ENCODE measurements around the gene PROS1. TPM values are rescaled to one million over a fixed set of nuclear protein-coding genes. Genes with fewer than 3 reads are reported as not detected.
"Not testable (repeated sequence)": the region's sequence is repeated elsewhere in the genome, so short reads cannot be mapped to it uniquely, and the experiment has no call there.

PROS1 gene
- total RNA-seq, 1 donor from 2014 or later, result 24.5 TPM

DNA sequence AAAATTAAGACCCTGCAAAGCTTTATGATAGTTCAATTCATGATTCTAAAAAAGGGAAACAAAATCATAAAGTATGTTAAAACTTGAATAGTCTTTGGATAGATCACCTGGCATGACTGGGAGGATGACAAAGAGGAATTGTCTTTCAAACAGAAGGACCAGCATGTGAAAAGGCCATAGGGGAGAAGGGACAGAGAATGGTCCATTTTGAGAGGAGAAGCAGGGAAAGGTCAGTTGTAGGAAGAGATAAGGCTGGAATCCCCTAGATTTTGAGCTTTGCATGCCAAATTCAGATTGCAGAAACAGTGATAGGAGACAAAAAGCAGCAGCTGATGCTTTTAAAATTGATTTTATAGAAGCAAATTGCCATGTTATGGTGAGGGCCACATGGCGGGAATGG, 12.7 kb downstream of the PROS1 start:
- no peak overlapping the region for H3K27ac Mint-ChIP-seq (ENCODE audit: unreplicated experiment)
- H3K27me3 Mint-ChIP-seq (ENCODE audit: low read depth), result no peaks in the 10 kb centered on the region
- H3K4me1 Mint-ChIP-seq (ENCODE audit: low read depth), result no peaks in the 10 kb centered on the region
- peaks cover 6% of the 10 kb centered on the region for H3K36me3 Mint-ChIP-seq (ENCODE audit: low read depth)
- no peak for DNase-seq (ENCODE audit: low spot score)
- H3K9me3 Mint-ChIP-seq (ENCODE audit: low read depth), result peaks cover 4% of the 10 kb centered on the region
- TF ChIP-seq CTCF (IDR thresholded peaks at IDR 0.05), result no peak
- no peak overlapping the region for H3K4me3 Mint-ChIP-seq (ENCODE audit: unreplicated experiment)

DNA sequence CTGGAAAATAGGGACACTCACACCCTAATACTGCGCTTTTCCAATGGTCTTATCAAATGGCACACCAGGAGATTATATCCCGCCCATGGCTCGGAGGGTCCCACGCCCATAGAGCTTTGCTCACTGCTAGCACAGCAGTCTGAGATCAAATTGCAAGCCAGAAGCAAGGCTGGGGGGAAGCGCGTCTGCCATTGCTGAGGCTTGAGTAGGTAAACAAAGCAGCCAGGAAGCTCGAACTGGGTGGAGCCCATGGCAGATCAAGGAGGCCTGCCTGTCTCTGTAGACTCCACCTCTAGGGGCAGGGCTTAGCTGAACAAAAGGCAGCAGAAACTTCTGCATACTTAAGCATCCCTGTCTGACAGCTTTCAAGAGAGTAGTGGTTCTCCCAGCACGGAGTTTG, 23.7 kb downstream of the PROS1 start:
- peaks cover 18% of the 10 kb centered on the region for H3K36me3 Mint-ChIP-seq (ENCODE audit: low read depth)
- peaks cover 16% of the 10 kb centered on the region for H3K27me3 Mint-ChIP-seq (ENCODE audit: low read depth)
- not testable (repeated sequence) for H3K4me3 Mint-ChIP-seq (ENCODE audit: unreplicated experiment); H3K27ac Mint-ChIP-seq (ENCODE audit: unreplicated experiment); H3K4me1 Mint-ChIP-seq (ENCODE audit: low read depth); DNase-seq (ENCODE audit: low spot score)
- H3K9me3 Mint-ChIP-seq (ENCODE audit: low read depth), result peaks cover 44% of the 10 kb centered on the region

DNA sequence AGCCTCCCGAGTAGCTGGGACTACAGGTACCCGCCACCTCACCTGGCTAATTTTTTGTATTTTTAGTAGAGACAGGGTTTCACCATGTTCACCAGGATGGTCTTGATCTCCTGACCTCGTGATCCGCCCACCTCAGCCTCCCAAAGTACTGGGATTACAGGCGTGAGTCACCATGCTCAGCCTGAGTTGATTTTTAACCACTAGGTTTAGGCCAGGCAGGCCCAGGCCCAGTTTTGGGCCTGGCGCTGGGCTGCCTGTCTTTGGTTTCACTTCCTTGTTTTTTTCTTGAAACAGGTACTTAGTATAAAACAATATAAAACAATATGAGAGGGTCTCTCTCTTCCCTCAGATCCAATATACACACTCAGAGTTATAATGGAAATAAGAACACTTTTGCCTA, 36.2 kb downstream of the PROS1 start:
- H3K27me3 Mint-ChIP-seq (ENCODE audit: low read depth); H3K4me3 Mint-ChIP-seq (ENCODE audit: unreplicated experiment); H3K4me1 Mint-ChIP-seq (ENCODE audit: low read depth); H3K36me3 Mint-ChIP-seq (ENCODE audit: low read depth); H3K27ac Mint-ChIP-seq (ENCODE audit: unreplicated experiment); H3K9me3 Mint-ChIP-seq (ENCODE audit: low read depth); DNase-seq (ENCODE audit: low spot score): not testable (repeated sequence)

DNA sequence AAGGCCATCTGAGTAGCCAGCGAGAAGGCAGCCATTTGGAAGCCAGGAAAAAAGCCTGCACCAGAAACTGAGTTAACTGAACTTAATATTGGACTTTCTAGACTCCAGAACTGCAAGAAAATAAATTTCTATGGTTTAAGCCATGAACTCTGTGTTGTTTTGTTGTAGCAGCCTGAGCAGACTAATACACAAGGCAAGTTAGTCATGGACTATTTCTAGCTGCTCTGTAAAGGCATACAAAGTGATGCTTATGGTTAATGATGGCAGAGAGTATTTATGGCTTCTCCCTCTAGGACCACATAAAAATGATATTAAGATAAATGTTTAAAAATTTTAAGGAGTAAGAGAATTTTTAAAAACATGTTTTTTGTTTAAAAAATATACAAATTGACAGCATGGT, 37.1 kb downstream of the PROS1 start:
- TF ChIP-seq CTCF (IDR thresholded peaks at IDR 0.05), result no peak
- Mint-ChIP-seq H3K4me3 (ENCODE audit: unreplicated experiment) (no peak overlapping the region), H3K36me3 (ENCODE audit: low read depth) (no peaks in the 10 kb centered on the region), H3K4me1 (ENCODE audit: low read depth) (no peaks in the 10 kb centered on the region), H3K27ac (ENCODE audit: unreplicated experiment) (no peak overlapping the region), H3K27me3 (ENCODE audit: low read depth) (peaks cover 2% of the 10 kb centered on the region), H3K9me3 (ENCODE audit: low read depth) (no peaks in the 10 kb centered on the region)
- no peak for DNase-seq (ENCODE audit: low spot score)

- no peak for TF ChIP-seq CTCF (IDR thresholded peaks at IDR 0.05)
- H3K4me3 Mint-ChIP-seq (ENCODE audit: unreplicated experiment), result no peak overlapping the region
- peaks cover 3% of the 10 kb centered on the region for H3K27me3 Mint-ChIP-seq (ENCODE audit: low read depth)
- no peak overlapping the region for H3K27ac Mint-ChIP-seq (ENCODE audit: unreplicated experiment)
- H3K4me1 Mint-ChIP-seq (ENCODE audit: low read depth), result no peaks in the 10 kb centered on the region
- no peaks in the 10 kb centered on the region for H3K36me3 Mint-ChIP-seq (ENCODE audit: low read depth)
- H3K9me3 Mint-ChIP-seq (ENCODE audit: low read depth), result no peaks in the 10 kb centered on the region
- DNase-seq (ENCODE audit: low spot score), result no peak
Measured at GRCh38 chr3:93934366-93935046, 39.2 kb downstream of the PROS1 start.

DNA sequence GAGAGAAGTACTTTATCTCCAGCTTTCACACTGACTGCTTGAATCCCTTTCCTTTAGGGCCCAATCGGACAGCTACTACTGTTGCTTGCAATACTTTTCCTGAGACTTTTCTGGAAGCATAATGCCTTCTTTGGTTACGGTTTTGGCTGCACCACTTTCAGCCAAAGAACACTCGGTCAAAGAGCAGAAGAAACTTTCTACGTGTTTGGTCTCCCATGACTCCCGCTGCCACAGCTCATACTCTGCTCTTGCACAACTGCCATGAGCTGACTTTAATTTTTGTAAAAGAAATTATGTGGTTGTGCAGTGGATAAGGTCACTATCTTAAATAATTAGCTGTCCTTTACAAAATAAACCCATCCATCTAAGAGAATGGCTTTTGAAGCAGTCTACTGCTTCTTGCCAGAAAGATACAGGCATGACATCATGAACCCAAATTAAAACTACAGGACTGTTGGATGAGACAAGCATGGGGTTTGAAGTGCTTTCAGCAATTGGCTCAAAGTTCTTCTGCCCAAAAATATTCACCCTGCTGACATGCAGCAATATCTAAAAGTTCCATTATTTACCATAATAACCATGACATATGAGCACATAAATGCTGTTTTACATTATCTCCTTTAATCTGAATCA, 42.0 kb downstream of the PROS1 start:
- no peak for DNase-seq (ENCODE audit: low spot score)
- no peak for TF ChIP-seq CTCF (IDR thresholded peaks at IDR 0.05)
- no peak overlapping the region for H3K4me3 Mint-ChIP-seq (ENCODE audit: unreplicated experiment)
- peaks cover 3% of the 10 kb centered on the region for H3K27me3 Mint-ChIP-seq (ENCODE audit: low read depth)
- H3K27ac Mint-ChIP-seq (ENCODE audit: unreplicated experiment), result no peak overlapping the region
- no peaks in the 10 kb centered on the region for H3K4me1 Mint-ChIP-seq (ENCODE audit: low read depth)
- H3K36me3 Mint-ChIP-seq (ENCODE audit: low read depth), result no peaks in the 10 kb centered on the region
- no peaks in the 10 kb centered on the region for H3K9me3 Mint-ChIP-seq (ENCODE audit: low read depth)
